SW480 (cell line): Measurements from ENCODE around the gene CLEC2L.

Experiments used
- DNase-seq: peaks from one replicate; pipeline ENCODE4 v3.0.0-alpha.2; 2016; ENCODE audit warnings: low spot score

The CLEC2L gene

GRCh38 chr7:139575338-139575680 is 51.8 kb downstream of the CLEC2L start:
- DNase-seq, result no peak

- no peak for DNase-seq
Measured at GRCh38 chr7:139576179-139576973, 52.9 kb downstream of the CLEC2L start.

GRCh38 chr7:139580435-139580834 is 57.0 kb downstream of the CLEC2L start:
- DNase-seq, result no peak

- no peak for DNase-seq
Measured at GRCh38 chr7:139582130-139582650, 58.7 kb downstream of the CLEC2L start.

GRCh38 chr7:139582671-139583155 is 59.2 kb downstream of the CLEC2L start:
- no peak for DNase-seq

- DNase-seq, result no peak
Measured at GRCh38 chr7:139583826-139584553, 60.5 kb downstream of the CLEC2L start.

GRCh38 chr7:139585042-139585441 is 61.6 kb downstream of the CLEC2L start:
- DNase-seq, result no peak

GRCh38 chr7:139586286-139586685 is 62.8 kb downstream of the CLEC2L start:
- DNase-seq, result no peak

GRCh38 chr7:139587535-139587934 is 64.0 kb downstream of the CLEC2L start:
- no peak for DNase-seq

- peak; percentile 7 for DNase-seq
Measured at GRCh38 chr7:139588632-139589031, 65.1 kb downstream of the CLEC2L start.

- no peak for DNase-seq
Measured at GRCh38 chr7:139589474-139589873, 66.0 kb downstream of the CLEC2L start.

GRCh38 chr7:139591550-139592195 is 68.2 kb downstream of the CLEC2L start:
- no peak for DNase-seq

- DNase-seq, result no peak
Measured at GRCh38 chr7:139592801-139593461, 69.4 kb downstream of the CLEC2L start.

GRCh38 chr7:139594090-139594489 is 70.6 kb downstream of the CLEC2L start:
- DNase-seq, result no peak
